Right lobe of liver (tissue), 4 donors: ENCODE data around the gene PAGE4.

ENCODE experiments used
- CTCF ChIP-seq, 4 donors: fragments of 200-600 bp in 3 of 4; fragments of 450-650 bp in 1 of 4; IDR thresholded peaks; one replicate each; pipeline versions ENCODE4 v1.5.1 to v1.8.0; 2016 to 2022; ENCODE audit warnings: antibody characterized with exemption in 4 of 4, mild to moderate bottlenecking in 2 of 4
- POLR2A ChIP-seq: fragments of 450-650 bp; IDR thresholded peaks from one replicate; pipeline ENCODE4 v1.6.1; 2017; ENCODE audit warnings: antibody characterized with exemption, mild to moderate bottlenecking
- donor health status: DM: no; HTN: no; CAD: no.
- donor health status: DM: no; HTN: no; CAD: no.
- donor health status: DM: no; HTN: yes; CAD: no.

DNA sequence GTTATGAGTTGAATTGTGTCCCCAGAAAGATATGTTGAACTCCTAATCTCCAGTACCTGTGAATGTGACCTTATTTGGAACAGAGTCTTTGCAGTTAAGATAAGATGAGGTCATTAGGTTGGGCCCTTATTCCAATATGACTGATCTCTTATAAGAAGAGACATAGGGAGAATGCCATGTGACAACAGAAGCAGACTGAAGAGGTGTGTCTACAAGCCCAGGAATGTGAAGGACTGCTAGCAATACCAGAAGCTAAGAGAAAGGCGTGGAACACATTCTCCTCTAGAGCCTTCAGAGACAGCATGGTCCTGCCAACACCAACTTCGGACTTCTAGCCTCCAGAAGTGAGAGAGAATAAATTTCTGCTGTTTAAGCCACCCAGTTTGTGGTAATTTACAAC, 27.7 kb downstream of the PAGE4 start:
- TF ChIP-seq CTCF (IDR thresholded peaks at IDR 0.05): no peak
- TF ChIP-seq POLR2A: no peak
